K562 (cell line): ENCODE measurements around the gene UBE2J2. TPM values are rescaled to one million over a fixed set of nuclear protein-coding genes. Genes with fewer than 3 reads are reported as not detected.

Experiments
- ATF1 ChIP-seq, 2 experiments: fragments of 450-650 bp in 1 of 2; IDR thresholded peaks; 2 replicates each; pipeline ENCODE4 v1.6.1; 2016; ENCODE audit warnings: missing compliant biosample characterization in 1 of 2, missing genetic modification characterization in 1 of 2
- BMI1 ChIP-seq: fragments of 150-350 bp; IDR thresholded peaks from 2 replicates; pipeline ENCODE4 v1.6.1; 2014; ENCODE audit warnings: low read length
- CHCHD3 ChIP-seq: fragments of 250-450 bp; sonication (Bioruptor Pico); IDR thresholded peaks from 2 replicates; pipeline ENCODE4 v2.1.2; 2022; ENCODE audit warnings: mild to moderate bottlenecking
- CREBBP ChIP-seq: IDR thresholded peaks from one replicate; pipeline ENCODE4 v1.6.1; 2012; ENCODE audit warnings: low read depth, mild to moderate bottlenecking, control low read depth, inconsistent platforms, low read length
- EWSR1 ChIP-seq: fragments of 450-650 bp; IDR thresholded peaks from 2 replicates; pipeline ENCODE4 v1.6.1; 2018; ENCODE audit warnings: borderline replicate concordance, mild to moderate bottlenecking, low read depth, moderate library complexity; ENCODE audit not compliant: partially characterized antibody
- HMGN3 ChIP-seq: IDR thresholded peaks from 2 replicates; pipeline ENCODE4 v1.6.1; 2011; ENCODE audit warnings: borderline replicate concordance, low read depth, mild to moderate bottlenecking, mixed read lengths, low read length; ENCODE audit not compliant: insufficient read length; ENCODE audit errors: extremely low read depth
- IRF9 ChIP-seq: fragments of 450-650 bp; IDR thresholded peaks from 2 replicates; pipeline ENCODE4 v1.6.1; 2016; ENCODE audit warnings: missing biosample characterization, missing genetic modification characterization
- MAFF ChIP-seq: IDR thresholded peaks from 2 replicates; pipeline ENCODE4 v1.6.1; 2012; ENCODE audit warnings: low read length, improper control_type of control experiment
- MCM3 ChIP-seq: fragments of 450-650 bp; IDR thresholded peaks from 2 replicates; pipeline ENCODE4 v1.6.1; 2016
- NBN ChIP-seq: fragments of 450-650 bp; IDR thresholded peaks from 2 replicates; pipeline ENCODE4 v1.6.1; 2016; ENCODE audit warnings: low read depth, mild to moderate bottlenecking
- NKRF ChIP-seq: fragments of 450-650 bp; IDR thresholded peaks from 2 replicates; pipeline ENCODE4 v1.6.1; 2016; ENCODE audit warnings: borderline replicate concordance
- NONO ChIP-seq, 2 experiments: fragments of 200-400 bp in 1 of 2; fragments of 450-650 bp in 1 of 2; formaldehyde crosslinking in 1 of 2; IDR thresholded peaks; 2 replicates each; pipeline ENCODE4 v1.6.1; 2017; ENCODE audit warnings: low read depth in 2 of 2, mild to moderate bottlenecking in 2 of 2, moderate library complexity in 2 of 2, low read length in 1 of 2
- NR1H2 ChIP-seq: sonication (generic); formaldehyde crosslinking; IDR thresholded peaks from 2 replicates; pipeline ENCODE4 v1.4.0; 2020; ENCODE audit warnings: mild to moderate bottlenecking, missing genetic modification reagents
- NR2F6 ChIP-seq: fragments of 450-650 bp; formaldehyde crosslinking; IDR thresholded peaks from 2 replicates; pipeline ENCODE4 v1.4.0; 2020; ENCODE audit warnings: mild to moderate bottlenecking
- TFE3 ChIP-seq: fragments of 450-650 bp; formaldehyde crosslinking; IDR thresholded peaks from 2 replicates; pipeline ENCODE4 v1.4.0; 2020; ENCODE audit warnings: mild to moderate bottlenecking, mixed read lengths
- TRIM24 ChIP-seq, 2 experiments: fragments of 450-650 bp; IDR thresholded peaks; 2 replicates each; pipeline ENCODE4 v1.6.1; 2016
- XRCC5 ChIP-seq: fragments of 200-400 bp; formaldehyde crosslinking; IDR thresholded peaks from 2 replicates; pipeline ENCODE4 v1.6.1; 2017; ENCODE audit warnings: low read depth, mild to moderate bottlenecking, low read length
- ZBTB8A ChIP-seq: fragments of 450-650 bp; IDR thresholded peaks from 2 replicates; pipeline ENCODE4 v1.6.1; 2018; ENCODE audit warnings: mild to moderate bottlenecking, moderate library complexity; ENCODE audit not compliant: partially characterized antibody
- ZNF639 ChIP-seq, 2 experiments: fragments of 200-800 bp in 1 of 2; sonication (Bioruptor generic) in 1 of 2; sonication (generic) in 1 of 2; formaldehyde crosslinking in 1 of 2; IDR thresholded peaks in 1 of 2; conservative IDR thresholded peaks in 1 of 2; 2 replicates each; pipeline versions ENCODE4 v1.5.0 to v1.6.1; 2016 to 2020; ENCODE audit warnings: missing compliant biosample characterization in 1 of 2, missing genetic modification characterization in 1 of 2, missing genetic modification reagents in 1 of 2
- ZNF695 ChIP-seq: fragments of 450-650 bp; formaldehyde crosslinking; IDR thresholded peaks from 2 replicates; pipeline ENCODE4 v1.4.0; 2020; ENCODE audit warnings: mild to moderate bottlenecking, moderate library complexity
- ZNF707 ChIP-seq: fragments of 250-450 bp; sonication (Bioruptor Pico); conservative IDR thresholded peaks from 2 replicates; pipeline ENCODE4 v1.8.0; 2022; ENCODE audit warnings: inconsistent platforms, mild to moderate bottlenecking, moderate library complexity
- ZZZ3 ChIP-seq: fragments of 450-650 bp; IDR thresholded peaks from 2 replicates; pipeline ENCODE4 v1.6.1; 2016; ENCODE audit warnings: antibody characterized with exemption, mild to moderate bottlenecking, moderate library complexity
- polyA plus RNA-seq, 8 experiments: library from polyadenylated mRNA; depleted of rRNA in 4 of 8; stranded (reverse) in 5 of 8; unstranded in 3 of 8; fragments of >200 nt; fragmentation: Nextera tagmentation in 2 of 8; fragmentation: Illumina TruSeq in 1 of 8; extraction: Ambion mirVana in 2 of 8; extraction: Trizol in 1 of 8; gene quantifications; 2 replicates each; pipeline versions ENCODE4 v1.2.1 to v1.2.3, GENCODE V29; 2011 to 2014; ENCODE audit warnings: inconsistent platforms in 1 of 8, missing spikeins in 1 of 8
- total RNA-seq, 7 experiments: library from RNA; depleted of rRNA in 6 of 7; stranded (reverse); fragments of >200 nt in 6 of 7; fragmentation: Illumina TruSeq in 2 of 7; extraction: Trizol in 2 of 7; gene quantifications; 2 replicates each; pipeline versions ENCODE4 v1.2.1 to v1.2.3, GENCODE V29; 2011 to 2021; ENCODE audit warnings: low replicate concordance in 1 of 7

Gene UBE2J2
- total and polyA plus RNA-seq, 9 of the 15 experiments (the other 6 are each of a cell fraction or from before 2014, with no cell fraction given), result 0.93 to 112 (median 75.5) TPM

GRCh38 chr1:1307923-1308755, 34.5 kb upstream of the UBE2J2 start, which contains the start of the genes ACAP3 and PUSL1 (continued):
- TF ChIP-seq ZZZ3 (no peak), TRIM24 (IDR thresholded peaks at IDR 0.05) (peak in 1 of 2 experiments; percentile 42; a peak in 1 of 4 replicates), ZBTB8A (no peak), NBN (peak; percentile 56; the same call in 1 of the 2 replicates), MCM3 (no peak), XRCC5 (peak; percentile 77; the same call in 1 of the 2 replicates), ZNF707 (no peak), CREBBP (no peak), MAFF (no peak), NONO (IDR thresholded peaks at IDR 0.05; ENCODE audit: low read depth in 2 of 2, low read length in 1 of 2) (peak in 1 of 2 experiments; percentile 17; a peak in 1 of 4 replicates), TFE3 (no peak), NR1H2 (no peak), NR2F6 (CRISPR knock-in tag) (no peak), ATF1 (CRISPR knock-in tag; IDR thresholded peaks at IDR 0.05) (peak; percentile 53), ATF1 (tag; IDR thresholded peaks at IDR 0.05) (peak; percentile 91), IRF9 (tag) (peak; percentile 61; the same call in 1 of the 2 replicates), BMI1 (no peak), CHCHD3 (no peak), ZNF639 (CRISPR knock-in tag; conservative IDR thresholded peaks at IDR 0.05 in 1 of 2, IDR thresholded peaks at IDR 0.05 in 1 of 2) (peak in 1 of 2 experiments; percentile 99; a peak in 2 of 4 replicates), EWSR1 (no peak), NKRF (peak; percentile 66), ZNF695 (CRISPR knock-in tag) (no peak), HMGN3 (peak; percentile 37)
